ENCODE results near the gene PCSK4. TPM values are rescaled to one million over a fixed set of nuclear protein-coding genes. Genes with fewer than 3 reads are reported as not detected.

PCSK4 gene
- total RNA-seq, 1 experiment from 2014 or later = 3.9 TPM

DNA sequence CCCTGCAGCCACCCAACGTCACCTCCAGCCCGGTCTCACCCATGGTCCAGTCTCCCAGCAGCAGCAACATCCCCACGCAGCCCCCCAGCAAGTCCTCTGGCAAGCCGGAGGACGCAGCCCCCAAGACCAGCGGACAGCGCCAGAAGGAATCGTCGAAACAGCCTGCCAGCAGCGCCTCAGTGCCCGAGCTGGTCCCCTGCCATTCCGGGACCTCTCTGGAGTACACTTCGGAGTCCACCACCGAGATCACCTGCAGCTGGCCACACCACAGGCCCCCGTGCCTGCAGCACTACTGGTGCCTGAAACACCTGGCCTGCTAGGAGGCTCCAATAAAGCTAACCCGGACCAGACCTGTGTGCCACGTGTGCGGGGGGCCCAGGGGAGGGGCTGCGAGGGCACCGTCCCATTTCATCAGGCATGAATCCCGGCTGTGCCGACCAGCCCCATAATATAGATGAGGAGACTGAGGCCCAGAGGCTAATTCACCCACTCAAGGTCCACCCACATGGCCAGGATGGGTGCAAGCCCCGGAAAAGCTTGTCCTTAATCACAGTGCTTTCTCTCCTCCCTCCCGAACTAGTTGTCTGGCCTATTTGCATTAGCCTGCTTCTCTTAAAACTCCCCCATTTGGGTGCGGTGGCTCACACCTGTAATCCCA lies 7.6 kb upstream of the PCSK4 start:
- H3K9ac ChIP-seq (ENCODE audit: low read length) = no peak overlapping the region
- DNase-seq (no peak), ATAC-seq (no peak)
- H3K27ac ChIP-seq (ENCODE audit: low read length) = no peak overlapping the region
- H3K4me2 ChIP-seq (ENCODE audit: low read length) = no peak overlapping the region
- TF ChIP-seq EZH2 (IDR thresholded peaks at IDR 0.05; ENCODE audit: low read length, unreplicated experiment) = no peak
- TF ChIP-seq EZH2phosphoT487 (IDR thresholded peaks at IDR 0.05; ENCODE audit: borderline replicate concordance, low read length) = no peak
- TF ChIP-seq, protein P1, sequence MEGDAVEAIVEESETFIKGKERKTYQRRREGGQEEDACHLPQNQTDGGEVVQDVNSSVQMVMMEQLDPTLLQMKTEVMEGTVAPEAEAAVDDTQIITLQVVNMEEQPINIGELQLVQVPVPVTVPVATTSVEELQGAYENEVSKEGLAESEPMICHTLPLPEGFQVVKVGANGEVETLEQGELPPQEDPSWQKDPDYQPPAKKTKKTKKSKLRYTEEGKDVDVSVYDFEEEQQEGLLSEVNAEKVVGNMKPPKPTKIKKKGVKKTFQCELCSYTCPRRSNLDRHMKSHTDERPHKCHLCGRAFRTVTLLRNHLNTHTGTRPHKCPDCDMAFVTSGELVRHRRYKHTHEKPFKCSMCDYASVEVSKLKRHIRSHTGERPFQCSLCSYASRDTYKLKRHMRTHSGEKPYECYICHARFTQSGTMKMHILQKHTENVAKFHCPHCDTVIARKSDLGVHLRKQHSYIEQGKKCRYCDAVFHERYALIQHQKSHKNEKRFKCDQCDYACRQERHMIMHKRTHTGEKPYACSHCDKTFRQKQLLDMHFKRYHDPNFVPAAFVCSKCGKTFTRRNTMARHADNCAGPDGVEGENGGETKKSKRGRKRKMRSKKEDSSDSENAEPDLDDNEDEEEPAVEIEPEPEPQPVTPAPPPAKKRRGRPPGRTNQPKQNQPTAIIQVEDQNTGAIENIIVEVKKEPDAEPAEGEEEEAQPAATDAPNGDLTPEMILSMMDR (conservative IDR thresholded peaks at IDR 0.05; ENCODE audit: low read depth, low read length) = no peak
- H3K4me1 ChIP-seq (ENCODE audit: insufficient read depth, low read length) = peaks cover 2% of the 10 kb centered on the region
- no peaks in the 10 kb centered on the region for H3F3A ChIP-seq (ENCODE audit: low read length, unreplicated experiment)
- no TSS peak for BruUV-seq (replicated peaks)
- H3K4me3 ChIP-seq (ENCODE audit: low read length) = no peak overlapping the region
- no peaks in the 10 kb centered on the region for H3K9me2 ChIP-seq (replicated peaks; ENCODE audit: low read length)
- H4K20me1 ChIP-seq (ENCODE audit: low read length) = no peaks in the 10 kb centered on the region
- no peak overlapping the region for H2AFZ ChIP-seq (ENCODE audit: low read length)
- no peaks in the 10 kb centered on the region for H3K9me3 ChIP-seq (ENCODE audit: low read length)
- no peaks in the 10 kb centered on the region for H3K36me3 ChIP-seq (ENCODE audit: low read depth, low read length)
- H3K79me2 ChIP-seq (ENCODE audit: low read length) = no peaks in the 10 kb centered on the region
- POLR2A ChIA-PET (ENCODE audit: unreplicated experiment) = no interaction called here
- no peaks in the 10 kb centered on the region for H3K27me3 ChIP-seq (ENCODE audit: low read length)
- CTCF ChIA-PET = no interaction called here
- intact Hi-C loops (cut with micrococcal nuclease) = no loop called here

DNA sequence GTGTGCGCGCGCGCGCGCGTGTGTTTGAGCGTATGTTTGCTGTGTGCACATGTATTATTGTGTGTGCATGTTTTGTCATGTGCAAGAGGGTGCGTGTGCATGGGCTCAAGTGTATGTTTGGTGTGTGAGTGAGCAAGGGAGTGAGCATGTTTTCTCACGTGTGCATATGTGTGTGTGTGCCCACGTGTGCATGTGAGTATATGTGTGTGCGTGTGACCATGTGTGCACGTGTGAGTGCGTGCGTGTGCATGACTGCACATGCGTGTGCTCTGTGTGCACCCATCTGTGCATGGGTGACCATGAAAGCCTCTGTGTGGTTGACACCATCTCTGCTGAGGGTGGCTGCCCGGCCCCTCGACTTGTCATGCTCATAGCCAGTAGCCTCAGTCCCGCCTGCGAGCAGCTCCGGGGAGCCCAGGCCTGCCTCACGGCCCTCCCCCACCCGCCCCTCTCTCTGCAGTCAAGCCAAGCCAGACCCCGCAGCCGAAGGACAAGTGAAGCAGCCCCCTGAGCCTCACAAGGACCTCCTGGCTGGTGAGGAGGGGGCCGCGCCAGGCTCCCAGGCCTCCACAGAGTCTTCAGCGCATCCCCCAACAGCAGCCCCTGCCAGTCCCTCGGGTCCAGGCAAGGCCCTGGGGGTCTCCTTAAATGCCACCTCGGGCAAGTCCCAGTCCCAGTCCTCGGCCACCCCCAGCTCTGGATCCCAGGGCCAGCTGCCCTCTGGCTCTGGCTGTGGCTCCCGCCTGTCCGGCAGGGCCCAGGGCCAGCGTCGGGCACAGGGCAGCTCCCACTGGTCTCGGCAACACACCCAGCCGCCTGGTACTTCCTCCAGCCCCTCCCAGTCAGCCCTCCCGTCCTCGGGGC lies 6.8 kb upstream of the PCSK4 start:
- Histone ChIP-seq H3K36me3 (ENCODE audit: low read depth, low read length) (no peaks in the 10 kb centered on the region), H3K9me2 (replicated peaks; ENCODE audit: low read length) (no peaks in the 10 kb centered on the region), H3K4me1 (ENCODE audit: insufficient read depth, low read length) (peaks cover 9% of the 10 kb centered on the region), H3K79me2 (ENCODE audit: low read length) (0 out of 2 replicates have a peak, but pooled peaks cover under 1% of the 10 kb centered on the region), H3K4me3 (ENCODE audit: low read length) (no peak overlapping the region), H3K9me3 (ENCODE audit: low read length) (no peaks in the 10 kb centered on the region), H3K4me2 (ENCODE audit: low read length) (peak overlapping the region; percentile 22; the same call in 1 of the 2 replicates), H3F3A (ENCODE audit: low read length, unreplicated experiment) (no peaks in the 10 kb centered on the region), H3K27me3 (ENCODE audit: low read length) (no peaks in the 10 kb centered on the region), H3K27ac (ENCODE audit: low read length) (no peak overlapping the region), H2AFZ (ENCODE audit: low read length) (no peak overlapping the region), H3K9ac (ENCODE audit: low read length) (no peak overlapping the region), H4K20me1 (ENCODE audit: low read length) (no peaks in the 10 kb centered on the region)
- no TSS peak for BruUV-seq (replicated peaks)
- intact Hi-C loops (cut with micrococcal nuclease) = no loop called here
- DNase-seq (no peak), ATAC-seq (no peak)
- POLR2A ChIA-PET (ENCODE audit: unreplicated experiment) = no interaction called here
- TF ChIP-seq EZH2 (IDR thresholded peaks at IDR 0.05; ENCODE audit: low read length, unreplicated experiment) = no peak
- no peak for TF ChIP-seq EZH2phosphoT487 (IDR thresholded peaks at IDR 0.05; ENCODE audit: borderline replicate concordance, low read length)
- TF ChIP-seq, protein P1 (conservative IDR thresholded peaks at IDR 0.05; ENCODE audit: low read depth, low read length) = no peak
- CTCF ChIA-PET = no interaction called here
